ELR (cell line): ENCODE measurements around the gene BSG.
A peak's percentile ranks its signal among the peaks of the same experiment; 100 is the strongest.

ENCODE experiments used
- DNase-seq: peaks from one replicate; pipeline ENCODE4 v3.0.0-alpha.2; 2015; ENCODE audit warnings: low read depth

BSG gene

GRCh38 chr19:572140-572742, at the start of gene BSG:
Gene BSG, plus strand, starts transcription at chr19:572596. Its CDS starts 39 bp downstream, at chr19:572635.
- DNase-seq: peak; percentile 99

GRCh38 chr19:522726-523125, 49.7 kb upstream of the BSG start:
- no peak for DNase-seq

- DNase-seq: no peak
Observed at GRCh38 chr19:524062-524674, 48.2 kb upstream of the BSG start.

GRCh38 chr19:525029-525428, 47.4 kb upstream of the BSG start:
- DNase-seq: no peak

- DNase-seq: no peak
Observed at GRCh38 chr19:525857-526419, 46.5 kb upstream of the BSG start.

- no peak for DNase-seq
Observed at GRCh38 chr19:530134-531008, 42.0 kb upstream of the BSG start.

- peak; percentile 86 for DNase-seq
Observed at GRCh38 chr19:531009-531752, 41.2 kb upstream of the BSG start.

GRCh38 chr19:531753-532560, 40.4 kb upstream of the BSG start, which contains the start of gene CDC34:
Gene CDC34, plus strand, starts transcription at chr19:531760. Its CDS starts 172 bp downstream, at chr19:531932.
- peak; percentile 23 for DNase-seq

GRCh38 chr19:532561-533363, 39.6 kb upstream of the BSG start:
- DNase-seq: peak; percentile 78

- no peak for DNase-seq
Observed at GRCh38 chr19:533364-534058, 38.9 kb upstream of the BSG start.

- no peak for DNase-seq
Observed at GRCh38 chr19:534088-534487, 38.3 kb upstream of the BSG start.

GRCh38 chr19:535017-535835, 37.2 kb upstream of the BSG start:
- DNase-seq: no peak

- DNase-seq: no peak
Observed at GRCh38 chr19:536031-536880, 36.1 kb upstream of the BSG start.

- DNase-seq: no peak
Observed at GRCh38 chr19:536881-537404, 35.5 kb upstream of the BSG start.

- DNase-seq: no peak
Observed at GRCh38 chr19:538641-539428, 33.6 kb upstream of the BSG start.

- DNase-seq: no peak
Observed at GRCh38 chr19:539429-540030, 32.9 kb upstream of the BSG start.
